OCI-LY3 (cell line): Measurements from ENCODE around the gene MRPL10.

Experiments
- EZH2phosphoT487 ChIP-seq: fragments of 200-600 bp; shearing (Covaris generic); IDR thresholded peaks from 2 replicates; pipeline ENCODE4 v1.6.1; 2018; ENCODE audit warnings: antibody characterized with exemption, mixed run types, low read depth
- TF ChIP-seq, protein P1 (sequence below): fragments of 200-600, 300-600 bp; sonication (generic); IDR thresholded peaks from 2 replicates; pipeline ENCODE4 v1.5.1; 2014; ENCODE audit warnings: antibody characterized with exemption, low read length, low read depth

DNA sequence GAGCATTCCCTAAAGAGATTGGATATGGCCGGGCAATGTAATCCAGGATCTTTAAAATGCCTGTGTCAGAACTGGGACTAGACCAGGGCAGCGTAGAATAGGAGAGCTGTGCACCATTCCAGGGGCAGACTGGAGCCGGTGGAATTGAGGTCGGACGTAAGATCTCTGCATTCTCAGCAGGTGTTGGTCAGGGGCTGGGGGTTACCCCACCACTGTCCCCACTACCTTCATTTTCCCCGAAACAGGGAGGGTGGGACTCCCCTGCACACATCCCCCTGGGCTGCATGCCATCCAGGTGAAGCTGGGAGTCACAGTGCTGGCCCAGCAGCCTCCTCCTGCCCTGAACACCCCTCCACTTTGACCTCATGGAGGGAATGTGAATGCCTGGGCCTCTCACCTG lies 27.6 kb downstream of the MRPL10 start:
- TF ChIP-seq, protein P1, sequence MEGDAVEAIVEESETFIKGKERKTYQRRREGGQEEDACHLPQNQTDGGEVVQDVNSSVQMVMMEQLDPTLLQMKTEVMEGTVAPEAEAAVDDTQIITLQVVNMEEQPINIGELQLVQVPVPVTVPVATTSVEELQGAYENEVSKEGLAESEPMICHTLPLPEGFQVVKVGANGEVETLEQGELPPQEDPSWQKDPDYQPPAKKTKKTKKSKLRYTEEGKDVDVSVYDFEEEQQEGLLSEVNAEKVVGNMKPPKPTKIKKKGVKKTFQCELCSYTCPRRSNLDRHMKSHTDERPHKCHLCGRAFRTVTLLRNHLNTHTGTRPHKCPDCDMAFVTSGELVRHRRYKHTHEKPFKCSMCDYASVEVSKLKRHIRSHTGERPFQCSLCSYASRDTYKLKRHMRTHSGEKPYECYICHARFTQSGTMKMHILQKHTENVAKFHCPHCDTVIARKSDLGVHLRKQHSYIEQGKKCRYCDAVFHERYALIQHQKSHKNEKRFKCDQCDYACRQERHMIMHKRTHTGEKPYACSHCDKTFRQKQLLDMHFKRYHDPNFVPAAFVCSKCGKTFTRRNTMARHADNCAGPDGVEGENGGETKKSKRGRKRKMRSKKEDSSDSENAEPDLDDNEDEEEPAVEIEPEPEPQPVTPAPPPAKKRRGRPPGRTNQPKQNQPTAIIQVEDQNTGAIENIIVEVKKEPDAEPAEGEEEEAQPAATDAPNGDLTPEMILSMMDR, result no peak
- no peak for TF ChIP-seq EZH2phosphoT487
